HG03558 (cell line): ENCODE data around the gene RUFY4.
"Not testable (repeated sequence)": the region's sequence is repeated elsewhere in the genome, so short reads cannot be mapped to it uniquely, and the experiment has no call there.

ENCODE experiments used
- ATAC-seq: cut with Tn5 transposase; IDR thresholded peaks from one replicate; pipeline ENCODE4 v1.9.1; 2021; ENCODE audit warnings: moderate number of reproducible peaks; ENCODE audit not compliant: unreplicated experiment; ENCODE audit errors: extremely low read depth

The RUFY4 gene

DNA sequence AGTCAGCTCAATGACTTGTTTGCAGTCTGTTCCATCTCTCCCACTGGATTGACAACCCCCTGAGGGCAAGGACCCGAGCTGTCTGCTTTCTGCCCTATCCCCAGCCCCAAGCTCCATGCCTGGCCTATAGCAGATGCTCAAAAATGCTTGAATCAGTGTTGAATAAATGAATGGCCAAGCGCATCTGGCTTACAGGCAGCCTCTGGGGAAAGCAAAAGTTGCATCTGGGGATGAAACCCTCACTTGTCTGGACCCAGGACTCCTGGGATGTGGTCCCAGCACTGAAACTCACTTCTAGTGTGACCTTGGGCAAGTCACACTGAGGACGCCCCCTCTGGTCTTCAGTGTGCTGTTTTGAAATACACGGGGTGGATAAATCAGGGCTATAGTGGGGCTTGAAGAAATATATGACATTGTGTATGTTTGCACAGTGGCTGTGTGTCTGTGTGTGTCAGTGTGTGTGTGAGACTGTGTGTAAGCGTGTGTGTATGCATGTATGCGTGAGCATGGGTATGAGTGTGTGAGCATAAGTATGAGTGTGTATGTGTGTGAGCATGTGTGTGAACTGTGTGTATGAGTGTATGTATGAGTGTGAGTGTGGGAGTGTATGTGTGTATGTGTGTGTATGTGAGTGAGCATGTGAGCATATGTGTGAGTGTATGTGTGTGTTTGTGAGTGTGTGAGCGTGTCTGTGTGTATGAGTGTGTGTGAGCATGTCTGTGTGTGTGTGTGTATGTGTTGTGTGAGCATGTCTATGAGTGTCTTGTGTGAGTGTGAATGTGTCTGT lies 38.5 kb upstream of the RUFY4 start:
- ATAC-seq, result no peak

DNA sequence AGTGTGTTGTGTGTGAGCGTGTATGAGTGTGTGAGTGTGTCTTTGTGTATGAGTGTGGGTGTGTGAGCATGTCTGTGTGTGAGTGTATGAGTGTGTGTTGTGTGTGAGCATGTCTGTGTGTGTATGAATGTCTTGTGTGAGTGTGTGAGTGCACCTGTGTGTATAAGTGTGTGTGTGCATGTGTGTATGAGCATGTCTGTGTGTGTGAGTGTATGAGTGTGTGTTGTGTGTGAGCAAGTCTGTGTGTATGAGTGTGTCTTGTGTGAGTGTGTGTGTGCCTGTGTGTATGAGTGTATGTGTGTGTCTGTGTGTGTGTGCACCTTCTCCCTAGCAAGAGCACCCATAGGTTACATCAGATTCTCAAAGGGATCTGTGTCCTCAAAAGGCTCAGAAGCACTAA lies 37.8 kb upstream of the RUFY4 start:
- ATAC-seq, result no peak

DNA sequence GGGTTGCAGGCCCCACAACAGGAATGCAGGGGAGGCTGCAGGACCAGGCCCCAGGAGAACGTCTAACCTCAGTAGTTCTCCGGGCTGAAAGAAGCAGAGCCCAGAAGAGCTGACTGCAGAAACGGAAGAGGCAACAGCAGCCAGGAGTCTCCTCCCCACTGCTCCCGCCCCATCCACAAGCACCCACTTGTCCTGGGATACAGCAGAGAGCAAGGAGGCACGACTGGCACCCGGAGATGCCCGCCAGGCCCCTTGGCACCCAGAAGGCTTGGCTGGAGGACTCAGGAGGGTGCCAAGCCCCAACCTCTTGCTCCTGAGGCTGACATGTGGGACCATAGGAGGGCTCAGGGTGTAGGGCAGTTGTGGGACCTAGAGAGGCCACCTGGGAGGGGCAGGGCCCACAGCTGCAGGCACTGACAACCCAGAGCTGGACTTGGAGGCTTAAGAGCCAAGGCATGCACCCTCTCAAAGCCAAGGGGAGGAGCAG lies 37.2 kb upstream of the RUFY4 start:
- no peak for ATAC-seq

DNA sequence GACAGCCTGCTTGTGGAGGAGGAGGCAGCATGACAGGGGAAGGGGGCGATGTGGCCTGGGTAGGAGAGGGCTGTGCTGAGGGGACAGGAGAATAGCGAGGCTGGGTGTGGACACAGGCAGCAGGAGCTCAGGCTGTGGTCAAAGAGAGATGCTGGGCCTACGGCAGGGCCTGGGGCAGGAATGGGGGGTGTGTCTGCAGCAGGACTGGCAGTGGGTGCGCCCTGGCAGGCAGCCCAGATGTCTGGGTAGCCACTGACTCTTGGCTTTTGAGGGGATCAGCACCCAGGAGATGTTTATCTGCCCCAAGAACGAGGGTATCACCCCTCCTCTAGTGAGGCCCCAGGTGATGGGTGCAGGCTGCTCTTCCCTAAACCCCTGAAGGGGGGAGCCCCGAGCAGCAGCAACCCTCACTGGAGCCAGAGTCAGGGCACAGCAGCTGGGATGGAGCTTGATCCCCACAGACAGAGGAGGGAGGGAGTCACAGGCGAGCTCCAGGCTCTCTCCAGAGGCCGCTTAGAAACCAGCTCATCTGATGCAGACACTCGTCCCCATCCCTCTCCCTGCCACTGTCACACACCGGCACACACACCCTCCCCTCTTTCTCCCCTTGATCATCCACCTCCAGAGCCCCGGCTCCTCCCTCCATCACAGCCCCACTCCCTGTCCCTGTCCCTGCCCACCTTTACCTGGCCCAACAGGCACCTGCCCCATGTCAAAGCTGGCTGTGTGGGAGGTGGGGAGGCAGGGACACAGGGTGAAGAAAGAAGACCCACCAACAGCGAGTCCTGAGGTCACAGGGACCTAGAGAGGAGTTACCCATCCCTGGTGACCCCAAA lies 36.5 kb upstream of the RUFY4 start:
- no peak for ATAC-seq

DNA sequence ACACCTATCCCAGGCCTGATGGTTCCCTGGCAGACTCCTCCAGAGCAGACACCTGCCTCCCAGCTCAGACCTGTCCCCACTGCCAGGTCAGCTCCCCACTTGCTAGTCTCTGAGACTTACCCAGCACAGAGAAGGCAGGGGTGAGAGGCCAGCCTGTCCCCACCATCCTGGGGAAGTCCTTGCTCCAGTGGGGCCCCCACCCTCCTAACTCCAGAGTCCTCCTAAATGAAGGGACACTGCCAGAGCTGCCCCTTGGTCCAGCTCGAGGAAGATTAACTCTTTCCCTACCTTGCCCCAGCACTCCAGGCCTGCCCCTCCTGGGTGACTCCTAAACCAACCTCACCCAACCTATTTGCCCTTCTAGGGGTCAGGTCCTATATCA lies 35.9 kb upstream of the RUFY4 start:
- no peak for ATAC-seq

DNA sequence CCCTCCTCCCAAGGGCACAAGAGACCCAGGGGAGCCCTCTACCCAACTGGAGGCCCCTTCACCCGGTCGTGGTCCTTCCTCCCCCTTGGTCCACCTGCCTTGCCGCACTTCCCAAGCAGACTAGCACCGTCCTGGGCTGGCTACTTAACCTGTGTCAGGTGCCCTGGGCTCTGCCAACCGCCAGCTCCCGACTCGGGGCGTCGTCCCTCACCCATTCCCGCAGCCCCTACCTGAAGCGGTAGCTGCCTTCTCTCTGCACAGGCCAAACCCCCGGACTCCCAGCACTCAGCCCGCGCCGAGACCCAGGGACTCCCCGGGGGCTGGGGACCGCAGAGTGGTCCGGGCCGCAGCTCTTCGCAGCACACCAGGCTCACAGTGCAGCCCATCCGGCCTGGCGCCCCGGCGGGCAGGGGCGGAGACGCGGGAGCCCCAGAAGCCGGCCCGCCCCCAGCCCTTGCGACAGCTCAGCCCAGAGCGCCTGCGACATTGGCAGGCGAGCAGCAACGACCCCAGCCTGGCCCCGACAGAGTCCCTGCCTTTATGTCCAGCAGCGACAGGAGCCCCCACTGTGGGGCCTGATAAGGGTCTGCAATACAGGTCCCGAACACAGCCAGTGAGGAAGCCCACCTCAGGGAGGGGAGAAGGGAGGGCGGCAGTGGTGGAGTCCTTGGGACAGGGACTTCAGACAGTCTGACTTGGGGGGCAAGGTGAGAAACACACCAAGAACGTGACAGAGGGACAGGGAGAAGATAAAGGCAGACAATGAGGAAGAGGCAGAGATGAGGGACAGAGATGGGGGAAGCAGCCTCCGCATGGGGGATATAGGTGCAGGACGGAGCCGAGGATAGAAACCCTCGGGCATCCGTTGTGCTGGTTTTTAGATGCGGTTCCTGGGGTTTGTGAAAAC lies 35.2 kb upstream of the RUFY4 start:
- no peak for ATAC-seq

DNA sequence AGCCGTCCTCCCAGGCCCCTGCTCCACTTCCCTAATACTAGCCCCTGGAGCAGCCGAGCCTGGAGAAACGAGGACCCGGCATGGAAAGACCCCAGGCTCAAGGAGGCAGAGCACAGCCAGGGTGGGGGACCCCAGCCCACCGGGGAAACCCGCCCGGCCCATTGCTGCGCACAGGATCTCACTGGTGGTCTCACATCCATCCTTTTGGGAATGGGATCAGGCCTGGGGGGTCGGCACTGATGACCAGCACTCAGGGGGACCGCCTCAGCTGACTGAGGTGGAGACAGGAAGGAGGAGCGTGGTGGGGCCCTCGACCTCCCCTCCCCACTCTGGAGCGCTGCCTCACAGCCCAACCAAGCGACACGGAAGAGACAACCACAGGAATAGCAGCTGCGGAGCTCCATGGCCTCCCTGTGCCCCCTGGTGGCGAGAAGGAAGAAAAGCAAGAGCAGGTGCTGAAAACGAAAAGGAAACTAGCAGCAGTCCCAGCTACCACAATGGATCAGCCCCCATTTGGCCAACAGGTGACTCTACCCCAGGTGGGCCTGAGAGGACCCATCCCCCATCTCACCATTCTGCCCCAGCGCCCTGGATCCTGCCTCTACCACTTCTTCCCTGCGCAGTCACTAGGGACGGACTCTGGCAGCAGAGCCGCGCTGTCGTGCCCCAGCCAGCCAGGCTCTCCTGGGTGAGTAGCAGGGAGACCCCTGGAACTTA lies 34.4 kb upstream of the RUFY4 start:
- peak; percentile 63 for ATAC-seq

DNA sequence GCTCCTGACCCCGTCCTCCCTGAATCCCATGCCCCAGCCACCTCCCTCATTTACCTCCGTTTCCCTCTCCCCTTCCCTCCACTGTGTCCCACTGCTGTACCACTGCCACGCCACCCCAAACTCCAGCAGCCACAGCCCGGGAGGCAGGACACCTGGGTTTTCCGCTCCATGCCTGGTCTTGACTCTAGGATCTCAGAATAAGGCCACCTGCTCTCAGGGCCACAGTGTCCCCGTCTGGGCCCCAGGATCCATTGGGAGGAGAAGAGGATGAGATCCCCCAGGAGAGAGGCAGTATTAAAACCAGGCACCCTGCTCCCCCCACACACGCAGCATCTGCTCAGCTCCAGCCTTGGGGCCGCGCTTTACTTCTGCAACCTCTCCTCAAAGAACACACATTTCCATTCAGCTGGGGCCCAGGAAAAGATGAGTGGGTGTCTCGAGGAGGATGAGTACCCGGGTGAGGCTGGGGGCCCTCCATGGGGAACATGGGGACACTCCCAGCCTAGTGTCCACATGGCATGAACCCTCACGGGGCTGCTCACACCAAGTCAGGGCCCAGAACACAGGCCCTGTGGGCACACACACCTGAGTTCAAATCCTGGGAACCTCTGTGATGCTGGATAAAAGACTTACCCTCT lies 33.5 kb upstream of the RUFY4 start:
- ATAC-seq, result no peak

DNA sequence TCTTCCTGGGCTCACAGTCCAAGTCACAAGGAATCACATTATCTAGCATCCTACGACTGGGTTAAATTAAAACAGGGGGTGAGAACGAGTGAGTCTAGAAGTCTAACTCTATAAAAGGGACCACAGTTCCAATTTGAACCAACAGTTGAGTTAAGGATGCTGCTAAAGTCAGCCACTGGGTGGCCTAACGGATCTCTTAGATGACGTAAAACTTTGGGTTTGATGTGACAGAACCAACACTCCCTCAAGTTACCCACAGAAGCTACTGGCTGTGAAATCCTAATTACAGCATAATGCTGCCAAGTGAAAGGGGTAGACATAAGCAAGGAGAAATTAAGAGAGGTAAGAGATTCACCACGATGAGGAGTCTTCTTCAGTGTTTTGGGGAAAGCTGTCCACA lies 32.7 kb upstream of the RUFY4 start:
- ATAC-seq, result no peak

DNA sequence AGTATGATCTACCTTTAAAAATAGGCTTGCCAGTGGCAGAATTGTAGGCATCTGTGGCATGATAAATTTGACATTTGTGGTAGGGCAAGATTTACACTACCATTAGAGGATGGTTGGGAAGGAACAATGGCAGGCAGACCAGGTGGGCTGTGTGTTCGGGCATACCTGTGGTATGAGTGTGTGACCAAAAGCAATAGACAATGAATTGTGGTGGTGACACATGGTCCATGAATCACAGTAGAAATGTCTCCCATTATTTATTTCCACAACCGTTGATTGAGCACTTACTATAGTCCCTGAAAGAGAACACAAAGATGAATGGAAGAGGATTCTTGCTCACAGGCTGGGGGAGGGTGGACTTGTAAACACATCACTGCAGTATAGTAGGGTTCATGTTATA lies 29.9 kb upstream of the RUFY4 start:
- no peak for ATAC-seq

DNA sequence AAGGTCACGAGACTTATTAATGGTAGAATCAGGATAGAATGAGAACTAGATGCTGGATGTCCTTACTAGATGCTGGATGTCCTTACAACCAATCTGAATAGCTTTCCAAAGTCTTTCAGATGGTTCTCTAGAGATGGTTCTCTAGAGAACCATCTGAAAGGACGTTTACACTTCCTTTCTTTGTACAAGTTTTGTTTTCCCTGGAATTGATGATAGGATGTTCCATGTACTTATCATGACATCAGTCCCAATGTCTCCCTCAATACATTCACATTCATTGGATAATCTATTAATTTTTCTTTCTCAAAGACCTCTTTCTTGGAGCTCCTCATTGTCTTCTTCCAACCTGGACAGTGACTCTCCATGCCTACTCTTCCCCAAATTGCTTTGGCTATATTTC lies 28.2 kb upstream of the RUFY4 start:
- no peak for ATAC-seq

DNA sequence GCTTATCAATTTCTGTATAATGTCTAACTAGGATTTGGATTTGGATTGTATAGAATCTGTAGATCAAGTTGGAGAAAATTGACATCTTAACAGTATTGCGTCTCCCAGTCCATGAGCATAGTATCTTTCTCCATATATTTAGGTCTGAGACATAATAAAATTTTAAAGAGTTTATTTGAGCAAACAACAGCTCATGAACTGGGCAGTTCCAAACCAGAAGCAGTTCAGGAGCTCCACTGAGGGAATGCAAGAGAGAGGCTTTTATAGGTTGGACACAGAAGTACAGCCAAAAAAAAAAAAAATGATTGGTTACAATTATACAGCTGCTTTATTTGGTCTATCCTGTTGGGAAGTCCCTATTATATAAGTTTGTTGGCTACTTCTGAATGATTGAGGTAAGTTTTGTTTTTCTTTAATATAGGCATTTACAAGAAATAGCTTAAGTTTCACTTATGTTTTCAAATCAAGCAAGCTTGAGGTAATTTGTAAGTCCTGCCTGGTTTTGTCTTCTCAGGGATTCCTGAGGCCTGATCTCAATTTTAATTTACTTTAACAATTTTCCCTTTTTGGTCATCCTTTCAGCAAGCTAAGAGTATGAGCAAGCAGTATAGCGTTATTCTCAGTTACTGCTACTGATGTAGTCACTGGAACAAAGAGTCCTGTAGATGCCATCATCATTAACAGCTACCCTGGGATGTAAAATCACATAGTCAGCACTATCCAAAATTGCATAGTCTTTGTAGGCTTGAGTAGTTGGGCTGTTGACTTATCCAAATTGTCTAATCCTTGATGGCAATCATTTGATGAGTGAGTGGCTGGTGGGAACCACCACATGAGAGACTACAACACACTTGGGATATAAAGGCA lies 27.5 kb upstream of the RUFY4 start:
- no peak for ATAC-seq

DNA sequence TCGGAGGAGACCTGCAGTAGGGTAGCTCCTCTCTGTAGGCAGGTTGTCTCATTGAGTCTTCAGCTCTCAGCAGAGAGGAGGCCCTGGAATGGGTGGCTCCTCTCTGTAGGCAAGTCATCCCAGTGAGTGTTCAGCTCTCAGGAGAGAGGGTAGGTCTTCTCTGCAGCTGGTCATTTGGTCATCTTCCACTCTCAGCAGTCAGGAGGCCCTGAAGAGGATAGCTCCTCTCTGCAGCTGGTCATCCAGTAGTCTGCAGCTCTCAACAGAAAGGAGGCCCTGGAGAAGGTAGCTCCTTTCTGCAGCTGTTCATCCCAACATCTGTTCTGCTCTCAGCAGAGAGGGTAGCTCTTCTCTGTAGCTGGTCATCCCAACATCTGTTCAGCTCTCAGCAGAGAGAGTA lies 26.0 kb upstream of the RUFY4 start:
- ATAC-seq, result no peak

DNA sequence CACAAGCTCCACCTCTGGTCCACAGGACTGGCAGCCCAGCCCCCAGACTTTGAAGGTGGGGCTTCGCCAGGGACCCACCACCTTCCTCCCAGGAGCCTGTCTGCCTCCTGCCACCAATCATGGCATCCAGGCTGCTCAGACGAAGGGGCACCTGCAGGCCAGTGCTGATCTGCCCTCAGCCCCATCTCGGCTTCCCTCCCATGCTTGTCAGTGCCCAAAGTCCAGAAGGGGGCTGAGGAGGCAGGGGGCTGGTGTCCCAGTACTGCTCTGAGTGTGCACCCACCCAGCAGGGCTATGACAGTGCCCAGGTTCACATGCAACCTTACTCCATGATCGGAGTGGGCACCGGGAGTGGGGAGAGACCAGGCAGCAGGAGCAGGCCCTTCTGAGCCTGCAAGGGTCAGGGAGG lies 25.3 kb upstream of the RUFY4 start:
- no peak for ATAC-seq

DNA sequence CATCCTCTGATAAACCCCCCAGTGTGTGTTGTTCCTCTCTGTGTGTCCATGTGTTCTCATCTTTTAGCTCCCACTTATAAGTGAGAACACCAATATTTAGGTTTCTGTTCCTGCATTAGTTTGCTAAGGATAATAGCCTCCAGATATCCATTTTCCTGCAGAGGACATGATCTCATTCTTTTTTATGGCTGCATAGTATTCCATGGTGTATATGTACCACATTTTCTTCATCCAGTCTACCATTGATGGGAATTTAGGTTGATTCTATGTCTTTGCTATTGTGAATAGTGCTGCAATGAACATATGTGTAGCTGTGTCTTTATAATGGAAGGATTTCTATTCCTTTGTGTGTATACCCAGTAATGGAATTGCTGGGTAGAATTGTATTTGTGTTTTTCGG lies 24.5 kb upstream of the RUFY4 start:
- not testable (repeated sequence) for ATAC-seq

DNA sequence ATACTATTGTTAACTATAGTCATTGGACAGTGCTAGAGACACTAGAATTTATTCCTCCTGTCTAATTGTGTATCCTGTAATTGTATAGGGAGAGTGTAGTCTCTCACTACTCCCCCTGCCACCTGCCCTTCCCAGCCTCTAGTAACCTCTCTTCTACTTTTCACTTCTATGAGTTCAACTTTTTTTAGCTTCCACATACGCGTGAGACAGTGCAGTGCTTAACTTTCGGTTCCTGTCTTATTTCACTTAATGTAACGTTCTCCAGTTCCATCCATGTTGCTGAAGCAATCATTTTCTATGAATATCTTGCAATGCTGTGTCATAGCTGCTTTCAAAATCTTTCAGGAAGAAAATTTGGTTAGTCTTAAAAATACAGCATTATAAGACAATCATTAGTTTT lies 22.8 kb upstream of the RUFY4 start:
- no peak for ATAC-seq

DNA sequence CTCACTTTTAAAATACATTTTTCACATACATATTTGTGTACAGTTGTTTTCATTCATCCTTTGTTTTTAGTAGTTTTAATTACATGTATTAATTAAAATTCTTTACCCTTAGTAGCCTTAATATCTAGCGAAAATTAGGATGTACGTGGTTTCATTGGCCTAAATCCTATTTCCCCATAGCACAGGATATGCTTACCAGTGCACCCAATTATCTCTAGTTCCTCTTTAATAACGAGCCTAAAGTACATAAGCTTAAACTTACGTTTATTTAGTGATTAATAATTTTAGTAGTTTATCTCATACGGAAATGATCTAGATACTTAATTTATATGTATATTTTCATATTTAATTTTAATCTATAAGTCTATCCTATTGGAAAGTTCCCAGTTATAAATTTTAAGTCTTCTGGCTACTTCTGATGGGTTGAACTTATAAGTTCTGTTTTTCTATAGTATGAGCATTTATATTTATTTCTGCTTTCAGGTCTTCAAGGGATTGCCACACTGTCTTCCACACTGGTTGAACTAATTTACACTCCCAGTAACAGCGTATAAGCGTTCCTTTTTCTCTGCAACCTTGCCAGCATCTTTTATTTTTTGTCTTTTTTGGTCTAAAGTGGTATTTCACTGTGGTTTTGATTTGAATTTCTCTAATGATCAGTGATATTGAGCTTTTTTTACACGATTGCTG lies 21.4 kb upstream of the RUFY4 start:
- no peak for ATAC-seq

DNA sequence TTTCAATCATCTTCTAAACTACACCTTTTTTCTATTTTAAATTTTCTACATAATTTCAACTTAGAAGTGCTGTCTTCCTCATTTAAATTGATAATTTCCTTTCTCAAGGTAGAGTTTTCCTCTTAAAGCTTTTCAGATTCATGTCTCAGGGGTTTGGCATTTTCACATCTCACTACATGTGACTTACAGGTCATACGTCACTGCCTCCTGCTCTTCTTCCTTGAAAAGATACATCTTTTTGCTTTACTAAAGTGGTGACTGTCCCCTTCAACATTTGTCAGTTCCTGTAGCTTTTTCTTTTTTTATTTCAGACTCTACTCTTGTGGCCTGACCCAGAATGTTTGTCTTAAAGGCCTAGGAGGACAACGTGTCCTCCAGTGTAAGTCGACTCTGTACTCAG lies 17.1 kb upstream of the RUFY4 start:
- ATAC-seq, result no peak
